Loucy (cell line): ENCODE data around the gene NPHP4.
A peak's percentile ranks its signal among the peaks of the same experiment; 100 is the strongest.

ENCODE experiments used
- H2AFZ ChIP-seq: fragments of 200-600 bp; sonication (generic); 2 replicates; pipeline ENCODE4 v1.6.0; 2016; ENCODE audit warnings: antibody characterized with exemption, mild to moderate bottlenecking, low read length, moderate library complexity
- H3F3A ChIP-seq: fragments of 200-600 bp; 2 replicates; pipeline ENCODE4 v1.6.0; 2016; ENCODE audit warnings: antibody characterized with exemption, low read depth, mild to moderate bottlenecking
- H3K27me3 ChIP-seq: fragments of 200-600 bp; sonication (generic); 2 replicates; pipeline ENCODE4 v1.6.1; 2014; ENCODE audit warnings: low read length, mild to moderate bottlenecking; ENCODE audit not compliant: insufficient read depth, poor library complexity, severe bottlenecking
- H3K36me3 ChIP-seq: fragments of 200-600 bp; sonication (generic); 2 replicates; pipeline ENCODE4 v1.6.1; 2016; ENCODE audit warnings: low read length; ENCODE audit not compliant: insufficient read depth
- H3K4me1 ChIP-seq: fragments of 200-600 bp; sonication (generic); 2 replicates; pipeline ENCODE4 v1.5.1; 2014; ENCODE audit warnings: low read length, mild to moderate bottlenecking; ENCODE audit not compliant: insufficient read depth, poor library complexity, severe bottlenecking
- H3K4me2 ChIP-seq: fragments of 200-600 bp; sonication (generic); 2 replicates; pipeline ENCODE4 v1.6.0; 2014; ENCODE audit warnings: antibody characterized with exemption, low read length, low read depth, mild to moderate bottlenecking; ENCODE audit not compliant: poor library complexity, severe bottlenecking
- H3K4me3 ChIP-seq: fragments of 200-600 bp; sonication (generic); 2 replicates; pipeline ENCODE4 v1.5.1; 2014; ENCODE audit warnings: low read length, mild to moderate bottlenecking, mixed read lengths; ENCODE audit not compliant: poor library complexity, severe bottlenecking
- H3K79me2 ChIP-seq: fragments of 200-600 bp; sonication (generic); 2 replicates; pipeline ENCODE4 v1.6.1; 2014; ENCODE audit warnings: low read length; ENCODE audit not compliant: insufficient read depth
- H3K9ac ChIP-seq: fragments of 200-600 bp; sonication (generic); 2 replicates; pipeline ENCODE4 v1.6.0; 2014; ENCODE audit warnings: mild to moderate bottlenecking, low read depth, low read length, moderate library complexity; ENCODE audit not compliant: poor library complexity, severe bottlenecking
- H3K9me2 ChIP-seq: fragments of 200-600 bp; sonication (generic); replicated peaks from 2 replicates; pipeline ENCODE4 v1.6.1; 2016; ENCODE audit warnings: low read depth, low read length, mixed read lengths
- H3K9me3 ChIP-seq: fragments of 200-600 bp; sonication (generic); 2 replicates; pipeline ENCODE4 v1.6.1; 2014; ENCODE audit warnings: mild to moderate bottlenecking, antibody characterized with exemption, low read length, low read depth; ENCODE audit not compliant: insufficient read depth
- H4K20me1 ChIP-seq: fragments of 200-600 bp; sonication (generic); 2 replicates; pipeline ENCODE4 v1.6.0; 2014; ENCODE audit warnings: antibody characterized with exemption, low read length, mild to moderate bottlenecking; ENCODE audit not compliant: insufficient read depth, poor library complexity, severe bottlenecking
- CTCF ChIP-seq: fragments of 200-600 bp; sonication (generic); conservative IDR thresholded peaks from 2 replicates; pipeline ENCODE4 v1.5.1; 2014; ENCODE audit warnings: mild to moderate bottlenecking, antibody characterized with exemption, low read length
- EZH2phosphoT487 ChIP-seq: fragments of 200-600 bp; IDR thresholded peaks from 2 replicates; pipeline ENCODE4 v1.6.1; 2018; ENCODE audit warnings: antibody characterized with exemption, mild to moderate bottlenecking, moderate library complexity, borderline replicate concordance

NPHP4 gene

GRCh38 chr1:6034750-6035096 lies 42.5 kb upstream of the NPHP4 start:
- H3K4me1 ChIP-seq = peaks cover 89% of the 10 kb centered on the region
- peaks cover 96% of the 10 kb centered on the region for H4K20me1 ChIP-seq
- H3K27me3 ChIP-seq = no peaks in the 10 kb centered on the region
- H3K9me2 ChIP-seq = no peaks in the 10 kb centered on the region
- H3K9ac ChIP-seq = peak overlapping the region; percentile 26
- H3K79me2 ChIP-seq = peaks cover 98% of the 10 kb centered on the region
- no peak for TF ChIP-seq EZH2phosphoT487
- peak; percentile 13; the same call in 1 of the 2 replicates for TF ChIP-seq CTCF
- no peaks in the 10 kb centered on the region for H3K9me3 ChIP-seq
- H3K4me3 ChIP-seq = peak overlapping the region; percentile 38
- no peak overlapping the region for H2AFZ ChIP-seq
- H3K4me2 ChIP-seq = peak overlapping the region; percentile 88
- peaks cover 9% of the 10 kb centered on the region for H3F3A ChIP-seq
- H3K36me3 ChIP-seq = peaks cover 36% of the 10 kb centered on the region; the same call in 1 of the 2 replicates

GRCh38 chr1:6033986-6034749 lies 41.9 kb upstream of the NPHP4 start:
- no peaks in the 10 kb centered on the region for H3K9me3 ChIP-seq
- H3K36me3 ChIP-seq = peaks cover 38% of the 10 kb centered on the region; the same call in 1 of the 2 replicates
- H2AFZ ChIP-seq = no peak overlapping the region
- H3K4me3 ChIP-seq = peak overlapping the region; percentile 38
- TF ChIP-seq EZH2phosphoT487 (no peak), CTCF (peak; percentile 75)
- H3K4me2 ChIP-seq = peak overlapping the region; percentile 88
- H4K20me1 ChIP-seq = peaks cover 96% of the 10 kb centered on the region
- H3K79me2 ChIP-seq = peaks cover 98% of the 10 kb centered on the region
- H3K4me1 ChIP-seq = peaks cover 89% of the 10 kb centered on the region
- H3F3A ChIP-seq = peaks cover 9% of the 10 kb centered on the region
- peak overlapping the region; percentile 26 for H3K9ac ChIP-seq
- H3K27me3 ChIP-seq = no peaks in the 10 kb centered on the region
- no peaks in the 10 kb centered on the region for H3K9me2 ChIP-seq

DNA sequence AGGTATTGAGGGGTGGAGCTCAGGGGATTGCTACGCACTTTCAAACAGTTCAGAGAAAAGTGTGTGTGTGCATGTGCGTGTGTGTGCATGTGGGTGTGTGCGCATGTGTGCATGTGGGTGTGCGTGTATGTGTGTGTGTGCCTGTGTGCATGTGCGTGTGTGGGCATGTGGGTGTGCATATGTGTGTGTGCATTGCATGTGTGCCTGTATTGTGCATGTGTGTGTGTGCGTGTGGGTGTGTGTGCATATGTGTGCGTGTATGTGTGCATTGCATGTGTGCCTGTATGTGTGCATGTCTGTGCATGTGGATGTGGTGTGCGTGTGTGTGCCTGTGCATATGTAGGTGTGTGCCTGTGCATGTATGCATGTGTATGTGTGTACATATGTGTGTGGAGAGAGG lies 40.9 kb upstream of the NPHP4 start:
- TF ChIP-seq CTCF = no peak
- no peak for TF ChIP-seq EZH2phosphoT487
- H3K4me2 ChIP-seq = peak overlapping the region; percentile 88
- H3K79me2 ChIP-seq = peaks cover 98% of the 10 kb centered on the region

More for the DNA sequence above, 40.9 kb upstream of the NPHP4 start:
- Histone ChIP-seq H3K9ac (no peak overlapping the region), H3K27me3 (no peaks in the 10 kb centered on the region), H2AFZ (no peak overlapping the region), H3K4me3 (peak overlapping the region; percentile 38), H4K20me1 (peaks cover 94% of the 10 kb centered on the region), H3K9me2 (no peaks in the 10 kb centered on the region), H3K36me3 (peaks cover 30% of the 10 kb centered on the region; the same call in 1 of the 2 replicates), H3K9me3 (no peaks in the 10 kb centered on the region), H3F3A (peaks cover 9% of the 10 kb centered on the region), H3K4me1 (peaks cover 86% of the 10 kb centered on the region)
